GM12865 (cell line): ENCODE measurements around the gene ACSL4.
A peak's percentile ranks its signal among the peaks of the same experiment; 100 is the strongest.

Experiments used
- DNase-seq: peaks from one replicate; pipeline ENCODE4 v3.0.0; 2010; ENCODE audit warnings: low read depth
- H3K4me3 ChIP-seq: 2 replicates; pipeline ENCODE4 v1.5.1; 2011; ENCODE audit warnings: mild to moderate bottlenecking, low read depth, low read length, control low read depth
- TF ChIP-seq, protein P1 (sequence below): IDR thresholded peaks from 2 replicates; pipeline ENCODE4 v1.5.1; 2011; ENCODE audit warnings: low read length, control low read depth, low read depth, inconsistent platforms; ENCODE audit not compliant: insufficient read depth; ENCODE audit errors: missing control alignments

Gene ACSL4

GRCh38 chrX:109773374-109773773, 40.3 kb upstream of the ACSL4 start:
- H3K4me3 ChIP-seq, result no peak overlapping the region
- TF ChIP-seq, protein P1, sequence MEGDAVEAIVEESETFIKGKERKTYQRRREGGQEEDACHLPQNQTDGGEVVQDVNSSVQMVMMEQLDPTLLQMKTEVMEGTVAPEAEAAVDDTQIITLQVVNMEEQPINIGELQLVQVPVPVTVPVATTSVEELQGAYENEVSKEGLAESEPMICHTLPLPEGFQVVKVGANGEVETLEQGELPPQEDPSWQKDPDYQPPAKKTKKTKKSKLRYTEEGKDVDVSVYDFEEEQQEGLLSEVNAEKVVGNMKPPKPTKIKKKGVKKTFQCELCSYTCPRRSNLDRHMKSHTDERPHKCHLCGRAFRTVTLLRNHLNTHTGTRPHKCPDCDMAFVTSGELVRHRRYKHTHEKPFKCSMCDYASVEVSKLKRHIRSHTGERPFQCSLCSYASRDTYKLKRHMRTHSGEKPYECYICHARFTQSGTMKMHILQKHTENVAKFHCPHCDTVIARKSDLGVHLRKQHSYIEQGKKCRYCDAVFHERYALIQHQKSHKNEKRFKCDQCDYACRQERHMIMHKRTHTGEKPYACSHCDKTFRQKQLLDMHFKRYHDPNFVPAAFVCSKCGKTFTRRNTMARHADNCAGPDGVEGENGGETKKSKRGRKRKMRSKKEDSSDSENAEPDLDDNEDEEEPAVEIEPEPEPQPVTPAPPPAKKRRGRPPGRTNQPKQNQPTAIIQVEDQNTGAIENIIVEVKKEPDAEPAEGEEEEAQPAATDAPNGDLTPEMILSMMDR, result no peak
- peak; percentile 17 for DNase-seq

- TF ChIP-seq, protein P1, result no peak
- no peak overlapping the region for H3K4me3 ChIP-seq
- DNase-seq, result no peak
Measured at GRCh38 chrX:109770780-109771179, 37.7 kb upstream of the ACSL4 start.

DNA sequence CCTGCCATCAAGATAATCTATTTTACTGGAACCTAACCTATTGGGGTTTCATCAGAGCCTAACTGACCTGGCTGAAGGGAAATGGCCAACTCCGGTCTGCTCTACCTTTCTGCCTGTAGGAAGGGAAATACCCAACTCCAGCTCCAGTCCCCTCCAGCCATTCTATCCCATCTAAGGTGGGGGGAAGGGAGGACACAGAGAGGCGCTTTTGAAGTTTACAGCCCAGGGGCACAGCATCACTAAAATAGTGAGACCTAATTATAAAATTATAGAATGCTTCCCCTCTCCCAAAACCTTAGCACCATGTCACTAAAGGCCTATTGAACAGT, 27.8 kb upstream of the ACSL4 start:
- no peak overlapping the region for H3K4me3 ChIP-seq
- DNase-seq, result no peak
- TF ChIP-seq, protein P1, result no peak

- TF ChIP-seq, protein P1, result no peak
- no peak overlapping the region for H3K4me3 ChIP-seq
- DNase-seq, result no peak
Measured at GRCh38 chrX:109760209-109760921, 27.3 kb upstream of the ACSL4 start.

GRCh38 chrX:109753256-109753655, 20.2 kb upstream of the ACSL4 start:
- TF ChIP-seq, protein P1, result no peak
- DNase-seq, result no peak
- no peak overlapping the region for H3K4me3 ChIP-seq

- no peak for DNase-seq
- H3K4me3 ChIP-seq, result no peak overlapping the region
- TF ChIP-seq, protein P1, result no peak
Measured at GRCh38 chrX:109751698-109752097, 18.6 kb upstream of the ACSL4 start.

GRCh38 chrX:109749207-109749606, 16.1 kb upstream of the ACSL4 start:
- H3K4me3 ChIP-seq, result no peak overlapping the region
- DNase-seq, result no peak
- TF ChIP-seq, protein P1, result no peak
